ENCODE data around the gene RSBN1. TPM values are rescaled to one million over a fixed set of nuclear protein-coding genes. Genes with fewer than 3 reads are reported as not detected.
"Not testable (repeated sequence)": the region's sequence is repeated elsewhere in the genome, so short reads cannot be mapped to it uniquely, and the experiment has no call there.

Gene RSBN1
- total RNA-seq, 2 experiments from 2014 or later = 14.4 to 15.3 TPM

DNA sequence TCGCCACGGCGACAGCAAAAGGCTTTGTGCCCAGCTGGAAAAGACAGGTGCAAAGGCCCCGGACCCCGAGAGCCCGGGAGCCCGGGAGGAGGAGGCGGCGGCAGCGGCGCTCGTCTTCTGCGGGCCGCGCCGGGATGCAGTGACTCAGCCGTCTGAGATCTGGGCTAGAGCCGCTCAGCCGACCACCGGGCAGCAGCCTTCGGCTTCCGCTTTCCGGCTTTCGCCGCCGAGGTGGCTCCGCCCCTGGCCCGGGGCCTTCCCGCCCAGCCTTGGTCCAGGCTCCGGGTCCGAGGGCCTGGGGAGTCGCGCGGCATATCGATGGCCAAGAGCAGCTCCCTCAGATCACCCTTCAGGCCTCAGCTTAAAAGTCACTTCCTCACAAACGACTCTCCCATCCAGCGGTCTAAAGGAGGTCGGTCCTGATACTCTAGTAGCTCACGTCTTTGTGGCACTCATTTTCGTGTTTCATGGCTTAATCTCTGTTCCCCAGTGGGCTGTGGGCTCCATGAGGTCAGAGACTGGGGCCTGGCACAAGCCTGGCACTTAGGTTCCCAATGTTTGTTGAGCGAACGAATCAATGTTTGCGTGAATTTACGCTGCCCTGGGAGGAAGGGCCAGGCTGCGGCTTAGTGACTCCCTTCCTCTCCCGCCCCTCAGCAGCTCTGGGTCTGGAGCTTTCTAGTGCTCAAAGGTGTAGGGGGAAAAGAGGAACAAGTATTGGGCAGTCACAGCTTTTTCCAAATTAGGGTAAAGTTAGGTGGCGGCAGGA is 52.8 kb downstream of the RSBN1 start, which contains the start of gene PHTF1:
TSS of gene PHTF1 (minus strand) at position 154 of the 769 bp plus-strand sequence. CDS start 783 bp downstream, outside the sequence.
- ChIA-PET POLR2A (interaction anchor here (0.7 to 1.7 kb wide), 5 partner anchors 44 to 171 kb away, joined by 4 to 18 read pairs (median 7); partner anchors contain the start of gene RSBN1), CTCF (interaction anchor here (0.7 to 1.5 kb wide), 6 partner anchors 12 to 504 kb away, joined by 3 to 5 read pairs (median 3); partner anchors contain the start of gene RSBN1)

- ChIA-PET CTCF (interaction anchor here (0.8 to 1.5 kb wide), 6 partner anchors 11 to 1364 kb away, joined by 3 to 5 read pairs (median 4); partner anchors contain the start of gene RSBN1), POLR2A (interaction anchor here (0.6 to 1.7 kb wide), 8 partner anchors 11 to 205 kb away, joined by 3 to 10 read pairs (median 6); partner anchors contain the start of gene RSBN1)
Measured at GRCh38 chr1:113758631-113759332, 53.5 kb downstream of the RSBN1 start.

DNA sequence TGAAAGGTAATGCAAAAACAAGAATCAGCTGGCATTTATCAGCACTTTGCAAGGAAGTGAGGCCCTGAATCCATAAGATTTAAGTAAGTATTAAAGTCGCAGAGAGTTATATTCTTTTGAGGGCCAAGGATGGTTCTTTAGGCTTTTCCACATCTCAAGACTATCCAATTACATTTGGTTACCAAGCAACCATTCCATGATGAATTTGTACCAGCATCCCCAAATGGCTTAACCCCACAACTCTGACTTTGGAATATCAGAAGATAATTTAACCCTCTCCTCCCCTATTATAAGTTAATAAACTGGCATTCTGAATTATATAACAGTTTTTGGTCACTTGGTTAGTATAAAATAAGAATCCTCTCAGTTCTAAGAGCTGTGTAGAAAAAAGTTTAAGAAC is 55.8 kb downstream of the RSBN1 start:
- POLR2A ChIA-PET = no interaction called here
- CTCF ChIA-PET = no interaction called here

DNA sequence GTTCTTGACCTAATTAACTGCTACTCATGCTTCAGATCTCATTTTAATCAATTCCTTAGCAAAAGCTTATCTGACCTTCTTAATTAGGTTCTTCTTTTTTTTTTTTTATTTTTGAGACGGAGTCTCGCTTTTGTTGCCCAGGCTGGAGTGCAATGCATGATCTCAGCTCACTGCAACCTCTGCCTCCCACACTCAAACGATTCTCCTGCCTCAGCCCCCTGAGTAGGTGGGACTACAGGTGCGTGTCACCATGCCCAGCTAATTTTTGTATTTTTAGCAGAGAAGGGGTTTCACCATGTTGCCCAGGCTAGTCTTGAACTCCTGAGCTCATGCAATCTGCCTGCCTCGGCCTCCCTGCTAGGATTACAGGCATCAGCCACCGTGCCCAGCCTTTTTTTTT is 58.9 kb downstream of the RSBN1 start:
- POLR2A ChIA-PET = not testable (repeated sequence)
- CTCF ChIA-PET = interaction anchor here (0.5 to 0.6 kb wide), 2 partner anchors 60 to 387 kb away, joined by 3 to 5 read pairs; no protein-coding TSS in a partner anchor

DNA sequence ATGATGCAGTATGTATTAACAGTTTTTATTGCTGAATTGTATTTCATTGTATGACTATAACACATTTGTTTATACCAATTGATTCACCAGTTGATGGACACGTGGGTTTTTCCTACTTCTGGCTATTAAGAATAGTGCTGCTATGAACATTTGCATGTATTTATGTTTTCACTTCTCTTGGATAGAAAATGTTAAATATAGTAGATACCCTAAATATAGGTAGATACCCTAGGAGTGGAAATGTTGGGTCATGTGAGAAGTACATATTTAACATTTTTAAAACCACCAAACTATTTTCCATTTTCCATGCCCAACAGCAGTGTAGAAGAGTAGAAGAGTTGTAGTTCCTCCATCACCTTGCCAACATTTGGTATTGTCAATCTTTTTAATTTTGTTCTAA is 60.8 kb downstream of the RSBN1 start:
- ChIA-PET POLR2A (no interaction called here), CTCF (no interaction called here)

DNA sequence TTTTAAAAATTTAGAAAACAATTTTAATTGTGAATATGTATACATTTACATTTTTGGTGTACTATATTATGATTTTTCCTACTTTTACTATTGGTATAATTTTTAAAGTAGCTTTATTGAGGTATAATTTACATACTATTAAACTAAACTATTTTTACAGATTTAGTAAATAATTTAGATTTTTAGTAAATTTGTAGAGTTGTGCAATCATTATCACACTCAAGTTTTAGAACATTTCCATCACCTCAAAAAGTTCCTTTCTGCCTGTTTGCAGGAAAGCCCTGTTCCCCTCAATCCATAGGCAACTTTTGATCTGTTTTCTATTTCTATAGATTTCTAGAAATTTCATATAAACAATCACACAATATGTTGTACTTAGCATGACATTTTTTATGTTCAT is 61.2 kb downstream of the RSBN1 start:
- ChIA-PET POLR2A (no interaction called here), CTCF (no interaction called here)

- CTCF ChIA-PET = no interaction called here
- POLR2A ChIA-PET = no interaction called here
Measured at GRCh38 chr1:113749402-113749801, 62.9 kb downstream of the RSBN1 start.

- ChIA-PET CTCF (interaction anchor here (0.9 to 1.1 kb wide), 2 partner anchors 12 to 23 kb away, joined by 3 to 5 read pairs; partner anchors contain the start of gene PHTF1), POLR2A (interaction anchor here (0.5 kb wide), 1 partner anchor 11 kb away, joined by 4 read pairs; no protein-coding TSS in a partner anchor)
Measured at GRCh38 chr1:113747376-113747775, 64.9 kb downstream of the RSBN1 start.

- CTCF ChIA-PET = no interaction called here
- POLR2A ChIA-PET = no interaction called here
Measured at GRCh38 chr1:113745425-113745824, 66.9 kb downstream of the RSBN1 start.

GRCh38 chr1:113744114-113744513 is 68.2 kb downstream of the RSBN1 start:
- ChIA-PET CTCF (no interaction called here), POLR2A (no interaction called here)

DNA sequence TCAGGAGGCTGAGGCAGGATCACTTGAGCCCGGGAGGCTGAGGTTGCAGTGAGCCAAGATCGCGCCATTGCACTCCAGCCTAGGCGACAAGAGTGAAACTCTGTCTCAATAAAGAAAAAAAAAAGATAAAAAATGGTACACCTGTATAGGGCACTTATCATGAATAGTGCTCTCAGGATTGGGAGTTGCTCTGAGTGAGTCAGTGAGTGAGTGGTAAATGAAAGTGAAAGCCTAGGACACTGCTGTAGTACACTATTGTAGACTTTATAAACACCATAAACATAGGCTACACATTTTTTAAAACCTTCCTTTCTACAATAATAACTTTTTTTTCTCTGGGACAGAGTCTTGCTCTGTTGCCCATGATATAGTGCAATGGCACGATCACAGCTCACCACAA is 69.8 kb downstream of the RSBN1 start:
- CTCF ChIA-PET = no interaction called here

GRCh38 chr1:113734357-113735055 is 77.8 kb downstream of the RSBN1 start:
- POLR2A ChIA-PET = no interaction called here
- CTCF ChIA-PET = no interaction called here

More for the DNA sequence above, 69.8 kb downstream of the RSBN1 start:
- POLR2A ChIA-PET = no interaction called here

DNA sequence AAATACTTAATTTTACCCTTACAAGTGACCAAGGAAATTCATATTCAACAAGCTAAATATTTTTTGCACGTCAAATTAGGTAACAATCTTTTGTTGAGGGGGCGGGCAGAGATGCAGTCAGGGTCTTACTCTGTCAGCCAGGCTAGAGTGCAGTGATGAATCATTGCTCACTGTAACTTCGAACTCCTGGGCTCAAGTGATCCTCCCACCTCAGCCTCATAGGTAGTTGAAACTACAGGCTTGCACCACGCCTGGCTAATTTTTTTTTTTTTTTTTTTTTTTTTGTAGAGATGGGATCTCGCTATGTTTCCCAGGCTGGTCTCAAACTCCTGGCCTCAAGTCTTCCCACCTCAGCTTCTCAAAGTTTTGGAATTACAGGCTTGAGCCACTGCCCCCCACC is 79.5 kb downstream of the RSBN1 start:
- CTCF ChIA-PET = no interaction called here

DNA sequence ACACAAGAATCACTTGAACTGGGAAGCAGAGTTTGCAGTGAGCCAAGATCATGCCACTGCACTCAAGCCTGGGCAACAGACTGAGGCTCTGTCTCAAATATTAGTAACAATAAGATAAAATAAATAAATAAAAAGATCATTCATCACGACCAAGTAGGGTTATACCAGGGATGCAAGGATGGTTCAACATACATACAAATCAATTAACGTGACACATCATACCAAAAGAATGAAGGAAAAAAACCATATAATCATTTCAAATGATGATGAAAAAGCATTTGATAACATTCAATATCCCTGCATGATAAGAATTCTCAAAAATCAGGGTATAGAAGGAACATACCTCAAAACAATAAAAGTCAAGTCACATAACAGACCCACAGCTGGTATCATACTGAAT is 91.3 kb downstream of the RSBN1 start:
- CTCF ChIA-PET = interaction anchor here (1.5 kb wide), 1 partner anchor 63 kb away, joined by 3 read pairs; no protein-coding TSS in a partner anchor

More for the DNA sequence above, 79.5 kb downstream of the RSBN1 start:
- POLR2A ChIA-PET = no interaction called here

GRCh38 chr1:113718621-113719020 is 93.7 kb downstream of the RSBN1 start:
- CTCF ChIA-PET, POLR2A ChIA-PET: not testable (repeated sequence)

More for the DNA sequence above, 91.3 kb downstream of the RSBN1 start:
- POLR2A ChIA-PET = no interaction called here

DNA sequence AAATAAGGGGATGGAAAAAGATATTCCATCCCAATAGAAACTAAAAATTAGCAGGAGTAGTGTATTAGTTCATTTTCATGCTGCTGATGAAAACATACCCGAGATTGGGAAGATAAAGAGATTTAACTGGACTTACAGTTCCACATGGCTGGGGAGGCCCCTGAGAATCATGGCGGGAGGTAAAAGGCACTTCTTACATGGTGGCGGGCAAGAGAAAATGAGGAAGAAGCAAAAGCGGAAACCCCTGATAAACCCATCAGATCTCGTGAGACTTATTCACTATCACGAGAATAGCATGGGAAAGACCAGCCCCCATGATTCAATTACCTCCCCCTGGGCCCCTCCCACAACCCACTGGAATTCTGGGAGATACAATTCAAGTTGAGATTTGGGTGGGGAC is 94.8 kb downstream of the RSBN1 start:
- POLR2A ChIA-PET, CTCF ChIA-PET: not testable (repeated sequence)

DNA sequence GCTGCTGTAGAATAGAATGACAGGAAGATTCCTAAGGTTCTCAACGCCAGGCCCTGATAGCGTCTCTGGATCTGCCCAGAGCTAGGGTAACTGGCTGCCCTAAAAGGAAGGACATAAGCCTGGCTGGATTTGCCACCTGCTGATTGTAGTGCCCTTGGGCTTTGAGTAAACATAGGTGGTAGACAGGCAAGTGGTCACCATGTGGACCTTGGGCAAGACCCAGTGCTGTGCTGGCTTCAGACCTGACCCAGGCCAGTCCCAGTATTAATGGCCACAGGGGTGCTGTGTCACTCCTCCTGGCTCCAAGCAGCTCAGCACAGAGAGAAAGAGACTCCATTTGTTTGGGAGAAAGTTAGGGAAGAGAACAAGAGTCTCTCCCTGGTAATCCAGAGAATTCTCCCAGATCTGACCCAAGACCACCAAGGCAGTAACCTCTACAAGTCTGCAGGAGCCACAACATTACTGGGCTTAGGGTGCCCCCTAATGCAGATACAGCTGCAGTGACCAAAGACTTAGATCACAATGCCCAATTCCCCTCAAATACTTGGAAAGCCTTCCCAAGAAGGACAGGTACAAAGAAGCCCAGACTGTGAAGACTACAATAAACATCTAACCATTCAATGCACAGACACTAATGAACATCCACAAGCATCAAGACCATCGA is 97.5 kb downstream of the RSBN1 start:
- CTCF ChIA-PET = no interaction called here

More for the DNA sequence above, 97.5 kb downstream of the RSBN1 start:
- POLR2A ChIA-PET = no interaction called here
